NCI-H510A (cell line): ENCODE results near the gene TOMM40.
"Not testable (repeated sequence)": the region's sequence is repeated elsewhere in the genome, so short reads cannot be mapped to it uniquely, and the experiment has no call there.

Source experiments
- DNase-seq: peaks from one replicate; lab custom pipeline; 2025; lab: John Stamatoyannopoulos, UW

TOMM40 gene

DNA sequence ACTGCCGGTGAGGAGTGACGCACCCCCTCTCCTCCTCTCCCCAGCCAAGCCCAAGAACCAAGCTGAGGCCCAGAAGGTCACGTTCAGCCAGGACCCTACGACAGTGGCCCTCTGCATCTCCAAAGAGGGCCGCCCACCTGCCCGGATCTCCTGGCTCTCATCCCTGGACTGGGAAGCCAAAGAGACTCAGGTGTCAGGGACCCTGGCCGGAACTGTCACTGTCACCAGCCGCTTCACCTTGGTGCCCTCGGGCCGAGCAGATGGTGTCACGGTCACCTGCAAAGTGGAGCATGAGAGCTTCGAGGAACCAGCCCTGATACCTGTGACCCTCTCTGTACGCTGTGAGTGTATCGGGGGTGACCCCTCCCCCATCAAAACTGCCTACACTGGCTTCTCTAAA, 19.2 kb upstream of the TOMM40 start:
- DNase-seq: no peak

DNA sequence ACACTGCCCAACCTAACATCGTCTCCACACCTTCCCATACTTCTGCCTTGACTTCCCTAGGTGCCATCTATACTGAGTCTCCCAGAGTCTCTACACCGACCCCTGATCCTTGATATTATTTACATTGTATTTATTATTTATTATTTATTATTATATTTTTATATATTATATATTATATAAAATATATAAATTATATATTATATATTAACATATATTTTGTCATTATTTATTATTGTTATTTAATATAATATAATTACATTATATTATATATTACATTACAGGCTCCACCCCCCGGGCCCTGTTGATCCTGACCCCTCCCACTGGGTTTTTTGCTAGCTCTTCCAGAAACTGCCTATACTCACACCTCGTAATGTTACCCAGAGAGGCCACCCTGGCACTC, 18.4 kb upstream of the TOMM40 start:
- DNase-seq: no peak

DNA sequence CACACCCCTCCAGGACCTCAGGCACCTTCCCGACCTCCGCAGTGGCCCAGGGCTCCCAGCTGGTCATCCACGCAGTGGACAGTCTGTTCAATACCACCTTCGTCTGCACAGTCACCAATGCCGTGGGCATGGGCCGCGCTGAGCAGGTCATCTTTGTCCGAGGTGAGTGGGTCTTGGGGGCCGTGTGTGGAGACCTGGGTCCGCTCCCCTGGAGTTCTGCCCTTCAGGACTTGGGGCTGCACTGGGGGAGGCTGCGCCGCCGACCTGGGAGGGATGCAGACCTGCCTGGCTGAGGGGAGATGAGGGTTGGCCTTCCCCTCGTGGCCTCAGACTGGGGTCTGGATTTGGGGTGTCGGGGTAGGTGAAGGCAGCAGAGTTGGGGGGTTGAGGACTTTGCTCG, 16.7 kb upstream of the TOMM40 start:
- DNase-seq: no peak

DNA sequence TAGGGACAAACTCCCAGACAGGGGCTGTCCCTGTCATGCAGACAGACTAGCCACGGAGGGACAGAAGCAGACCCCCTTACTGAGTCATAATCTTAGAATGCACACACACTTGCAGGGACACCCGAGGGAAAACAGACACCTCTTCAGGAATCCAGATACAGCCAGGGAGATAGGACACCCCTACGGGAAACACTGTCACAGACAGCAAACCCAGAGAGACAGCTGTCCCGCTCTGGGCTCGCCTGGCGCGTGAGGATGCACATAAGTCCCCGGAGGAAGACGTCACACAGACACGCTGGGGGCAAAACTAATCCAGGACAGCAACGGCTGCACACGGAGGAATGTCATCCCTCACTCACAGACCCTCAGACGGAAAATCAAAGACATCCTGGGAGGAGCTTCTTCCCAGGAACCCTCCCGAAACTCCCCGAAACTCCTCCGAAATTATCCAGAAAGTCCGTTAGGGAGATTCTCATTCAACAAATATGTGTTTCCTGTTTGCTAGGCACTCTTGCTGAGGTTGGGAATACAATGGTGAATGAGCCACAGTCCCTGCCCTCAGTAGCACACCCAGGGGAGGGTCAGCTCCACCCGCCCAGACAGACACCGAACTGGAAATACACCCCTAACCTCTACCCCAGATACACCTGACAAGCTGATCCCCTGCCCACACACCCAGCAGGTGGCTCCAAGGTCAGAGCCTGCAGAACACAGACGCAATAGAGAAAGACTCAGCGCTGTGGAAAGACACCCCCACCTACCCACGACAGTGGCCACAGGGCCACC, 15.2 kb upstream of the TOMM40 start:
- no peak for DNase-seq

DNA sequence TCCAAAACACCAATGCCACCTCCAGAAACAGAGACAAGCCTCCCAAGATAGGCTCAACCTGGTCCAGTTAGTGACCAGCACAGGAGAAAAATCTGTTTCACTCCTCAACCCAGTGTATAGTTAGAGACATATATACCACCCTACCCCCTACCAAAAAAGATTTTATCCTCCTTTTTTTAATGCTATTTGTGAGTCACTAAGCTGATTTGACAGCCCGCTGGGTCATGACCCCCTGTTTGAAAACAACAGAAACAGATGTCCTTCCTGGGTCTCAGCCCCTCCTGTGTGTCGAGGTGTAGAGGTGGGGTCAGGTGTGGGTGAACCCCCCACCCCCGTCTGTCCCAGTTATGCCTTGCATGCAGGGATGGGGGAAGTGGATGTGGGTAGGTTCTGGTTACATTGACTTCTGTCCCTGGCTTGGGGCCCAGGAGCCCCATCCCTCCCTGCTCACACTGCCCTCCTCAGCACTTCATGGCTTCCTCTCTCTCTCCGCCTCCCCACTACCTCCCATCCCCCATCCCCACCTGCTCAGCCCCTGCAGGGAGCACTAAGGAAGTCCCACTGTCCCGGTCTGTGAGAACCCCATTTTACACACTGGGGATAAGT, 14.0 kb upstream of the TOMM40 start:
- DNase-seq: peak; percentile 41

DNA sequence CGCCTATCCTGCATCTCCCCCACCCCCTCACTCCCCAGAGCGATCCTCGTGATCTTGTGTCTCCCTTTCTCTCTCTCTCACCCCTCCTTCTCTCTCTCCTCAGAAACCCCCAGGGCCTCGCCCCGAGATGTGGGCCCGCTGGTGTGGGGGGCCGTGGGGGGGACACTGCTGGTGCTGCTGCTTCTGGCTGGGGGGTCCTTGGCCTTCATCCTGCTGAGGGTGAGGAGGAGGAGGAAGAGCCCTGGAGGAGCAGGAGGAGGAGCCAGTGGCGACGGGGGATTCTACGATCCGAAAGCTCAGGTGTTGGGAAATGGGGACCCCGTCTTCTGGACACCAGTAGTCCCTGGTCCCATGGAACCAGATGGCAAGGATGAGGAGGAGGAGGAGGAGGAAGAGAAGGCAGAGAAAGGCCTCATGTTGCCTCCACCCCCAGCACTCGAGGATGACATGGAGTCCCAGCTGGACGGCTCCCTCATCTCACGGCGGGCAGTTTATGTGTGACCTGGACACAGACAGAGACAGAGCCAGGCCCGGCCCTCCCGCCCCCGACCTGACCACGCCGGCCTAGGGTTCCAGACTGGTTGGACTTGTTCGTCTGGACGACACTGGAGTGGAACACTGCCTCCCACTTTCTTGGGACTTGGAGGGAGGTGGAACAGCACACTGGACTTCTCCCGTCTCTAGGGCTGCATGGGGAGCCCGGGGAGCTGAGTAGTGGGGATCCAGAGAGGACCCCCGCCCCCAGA, 12.8 kb upstream of the TOMM40 start:
- DNase-seq: no peak

DNA sequence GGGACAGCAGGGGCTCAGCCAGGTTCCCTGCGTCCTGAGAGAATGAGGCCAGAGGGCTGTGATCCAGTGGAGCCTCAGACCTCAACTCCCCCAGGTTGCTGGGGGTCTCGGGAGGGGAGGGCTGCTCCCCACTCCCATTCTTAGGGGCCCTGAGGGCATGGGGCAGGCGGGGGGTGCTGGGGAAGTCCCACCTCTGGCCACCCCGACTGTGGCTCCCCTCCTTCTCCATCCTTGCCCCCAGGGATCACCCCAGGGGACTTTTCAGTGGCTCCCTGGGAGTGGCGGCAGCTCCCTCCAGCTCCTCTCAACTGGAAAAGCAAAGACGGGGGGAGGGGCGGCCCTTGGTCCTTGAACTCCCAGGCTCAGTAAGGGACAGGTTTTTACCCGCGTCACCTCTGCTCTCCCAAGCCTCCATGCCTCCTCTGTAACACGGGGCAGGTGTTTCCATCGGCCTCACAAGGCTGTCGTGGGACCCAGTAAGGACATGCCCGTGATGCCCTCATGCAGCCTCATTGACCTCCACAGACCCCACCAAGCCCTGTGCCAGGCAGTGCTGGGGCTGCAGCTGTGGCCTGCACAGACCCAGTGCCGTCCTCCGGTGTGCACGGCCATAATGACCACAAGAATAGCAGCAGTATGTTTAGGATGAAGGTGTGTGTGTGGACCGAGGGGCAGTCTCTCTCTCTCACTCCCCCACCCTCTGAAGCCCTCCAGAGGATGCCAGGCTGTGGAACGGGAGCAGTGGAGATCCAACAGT, 11.6 kb upstream of the TOMM40 start:
- no peak for DNase-seq

DNA sequence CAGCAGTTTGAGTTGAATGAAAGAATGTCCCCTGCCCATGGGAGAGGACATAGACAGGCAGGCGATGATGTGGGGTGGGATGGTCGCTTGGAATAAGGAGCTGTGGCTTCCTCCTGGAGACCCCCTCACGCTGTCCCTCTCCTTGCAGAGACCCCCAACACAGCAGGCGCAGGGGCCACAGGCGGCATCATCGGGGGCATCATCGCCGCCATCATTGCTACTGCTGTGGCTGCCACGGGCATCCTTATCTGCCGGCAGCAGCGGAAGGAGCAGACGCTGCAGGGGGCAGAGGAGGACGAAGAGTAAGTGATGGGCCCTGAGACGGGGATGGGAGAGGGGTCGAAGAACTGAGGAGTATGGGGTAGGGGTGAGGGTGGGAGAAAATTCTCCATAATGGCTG, 9.0 kb upstream of the TOMM40 start:
- no peak for DNase-seq

DNA sequence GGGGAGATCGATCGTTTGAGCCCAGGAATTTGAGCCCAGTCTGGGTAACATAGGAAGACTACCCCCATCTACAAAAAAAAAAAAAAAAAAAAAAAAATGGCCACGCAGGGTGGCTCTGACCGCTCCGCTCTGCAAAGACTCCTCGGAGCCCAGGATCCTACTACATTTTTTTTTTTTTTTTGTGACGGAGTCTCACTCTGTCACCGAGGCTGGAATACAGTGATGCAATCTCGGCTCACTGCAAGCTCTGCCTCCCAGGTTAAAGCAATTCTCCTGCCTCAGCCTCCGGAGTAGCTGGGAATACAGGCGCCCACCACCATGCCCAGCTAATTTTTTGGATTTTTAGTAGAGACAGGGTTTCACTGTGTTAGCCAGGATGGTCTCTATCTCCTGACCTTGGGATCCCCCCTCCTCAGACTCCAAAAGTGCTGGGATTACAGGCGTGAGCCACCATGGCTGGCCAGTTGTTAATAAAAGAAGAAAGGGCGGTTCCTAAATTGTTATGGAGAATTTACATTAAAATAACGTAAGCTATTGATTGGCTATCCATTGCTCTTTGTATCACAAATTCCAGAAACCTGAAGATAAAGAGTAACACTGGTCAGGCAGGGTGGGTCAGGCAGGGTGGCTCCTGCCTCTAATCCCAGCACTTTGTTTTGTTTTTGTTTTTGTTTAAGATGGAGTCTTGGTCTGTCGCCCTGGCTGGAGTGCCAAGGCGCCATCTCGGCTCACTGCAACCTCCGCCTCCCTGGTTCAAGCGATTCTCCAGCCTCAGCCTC, 8.2 kb upstream of the TOMM40 start:
- DNase-seq: not testable (repeated sequence)

DNA sequence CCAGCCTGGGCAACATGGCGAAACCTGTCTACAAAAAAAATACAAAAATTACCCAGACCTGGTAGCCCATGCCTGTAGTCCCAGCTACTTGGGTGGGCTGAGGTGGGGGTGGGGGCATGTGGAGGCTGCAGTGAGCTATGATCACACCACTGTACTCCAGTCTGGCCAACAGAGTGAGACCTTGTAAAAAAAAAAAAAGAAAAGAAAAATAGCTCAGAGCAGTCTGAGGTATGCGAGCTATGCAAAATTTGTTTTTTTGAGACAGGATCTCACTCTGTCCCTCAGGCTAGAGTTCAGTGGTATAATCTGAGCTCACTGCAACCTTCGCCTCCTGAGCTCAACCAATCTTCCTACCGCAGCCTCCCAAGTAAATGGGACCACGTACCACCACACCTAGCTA, 7.1 kb upstream of the TOMM40 start:
- no peak for DNase-seq

DNA sequence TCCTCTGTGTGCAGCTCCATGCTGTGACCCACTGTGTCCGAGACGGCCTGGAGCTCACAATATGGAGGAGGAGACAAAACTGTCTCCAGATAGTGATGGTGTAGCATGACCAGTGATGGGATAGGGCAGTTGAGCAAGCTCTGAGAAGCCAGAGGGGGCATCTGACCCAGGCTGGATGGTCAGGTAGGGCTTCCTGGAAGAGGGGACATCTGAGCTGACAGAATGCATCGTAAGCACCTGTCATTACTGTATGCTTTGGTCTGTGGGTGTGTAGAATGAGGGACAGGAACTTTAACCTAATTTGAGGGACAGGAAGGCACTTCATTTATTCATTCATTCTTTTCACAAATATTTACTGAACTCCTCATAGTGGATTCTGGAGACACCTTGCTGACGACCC, 6.5 kb upstream of the TOMM40 start:
- DNase-seq: no peak

DNA sequence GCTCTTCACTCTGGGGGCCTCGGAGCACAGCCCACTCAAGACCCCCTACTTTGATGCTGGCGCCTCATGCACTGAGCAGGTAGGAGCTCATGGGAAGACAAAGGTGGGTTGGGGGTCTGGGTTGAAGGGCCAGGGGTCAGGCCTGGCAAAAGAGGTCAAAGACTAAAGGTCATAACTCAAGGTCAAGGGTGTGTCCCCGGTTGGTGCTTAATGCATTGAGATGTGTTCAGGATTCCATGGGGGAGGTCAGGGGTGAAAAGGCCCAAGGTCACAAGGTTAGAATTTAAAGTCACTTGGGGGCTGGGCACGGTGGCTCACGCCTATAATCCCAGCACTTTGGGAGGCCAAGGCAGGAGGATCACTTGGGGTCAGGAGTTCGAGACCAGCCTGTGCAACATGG, 4.9 kb upstream of the TOMM40 start:
- DNase-seq: no peak

DNA sequence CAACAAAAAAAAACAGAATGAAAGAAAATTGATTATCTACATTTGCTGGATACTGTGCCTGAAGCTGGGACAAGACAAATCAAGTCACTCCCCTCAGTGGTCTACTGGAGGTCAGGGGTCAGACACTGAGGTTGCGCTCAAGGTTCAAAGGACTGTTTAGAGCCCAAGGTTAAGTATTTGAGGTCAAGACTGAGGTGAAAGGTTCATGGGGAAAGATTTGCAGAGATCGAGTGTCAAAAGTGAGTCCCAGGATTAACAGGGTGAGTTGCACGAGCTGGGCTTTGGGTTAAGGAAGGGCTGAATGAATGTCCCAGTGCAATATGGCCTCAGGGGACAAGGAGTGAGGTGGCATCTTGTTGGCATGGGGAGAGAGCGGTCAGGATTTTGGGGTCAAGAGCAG, 3.4 kb upstream of the TOMM40 start:
- DNase-seq: no peak

DNA sequence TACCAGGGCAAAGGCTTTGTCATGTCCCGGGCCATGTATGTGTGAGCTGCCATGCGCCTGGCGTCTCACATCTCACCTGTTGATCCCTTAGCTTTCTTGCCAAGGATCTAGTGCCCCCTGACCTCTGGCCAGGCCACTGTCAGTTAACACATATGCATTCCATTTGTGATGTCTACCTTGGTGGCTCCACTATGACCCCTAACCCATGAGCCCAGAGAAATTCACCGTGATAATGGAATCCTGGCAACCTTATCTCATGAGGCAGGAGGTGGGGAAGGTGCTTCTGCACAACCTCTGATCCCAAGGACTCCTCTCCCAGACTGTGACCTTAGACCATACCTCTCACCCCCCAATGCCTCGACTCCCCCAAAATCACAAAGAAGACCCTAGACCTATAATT, 2.7 kb upstream of the TOMM40 start:
- not testable (repeated sequence) for DNase-seq

DNA sequence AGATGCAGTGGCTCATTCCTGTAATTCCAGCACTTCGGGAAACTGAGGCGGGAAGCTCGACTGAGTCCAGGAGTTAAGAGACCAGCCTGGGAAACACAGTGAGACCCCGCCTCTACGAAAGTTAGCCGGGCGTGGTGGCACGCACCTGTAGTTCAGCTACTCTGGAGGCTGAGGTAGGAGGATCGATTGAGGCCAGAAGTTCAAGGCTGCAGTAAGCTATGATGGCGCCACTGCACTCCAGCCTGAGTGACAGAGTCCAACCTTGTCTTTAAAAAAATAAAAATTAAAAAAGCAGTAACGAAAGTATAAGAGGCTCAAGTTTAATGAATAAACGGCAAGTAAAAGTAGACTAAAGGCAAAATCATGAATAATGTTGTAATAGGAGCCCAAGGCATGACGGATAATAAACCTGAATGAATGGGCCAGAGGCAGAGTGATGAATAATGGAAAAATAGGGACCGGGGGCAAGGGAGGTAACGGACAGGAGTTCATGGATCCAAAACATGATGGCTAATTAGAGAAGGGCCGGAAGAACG, 1.2 kb upstream of the TOMM40 start:
- no peak for DNase-seq

DNA sequence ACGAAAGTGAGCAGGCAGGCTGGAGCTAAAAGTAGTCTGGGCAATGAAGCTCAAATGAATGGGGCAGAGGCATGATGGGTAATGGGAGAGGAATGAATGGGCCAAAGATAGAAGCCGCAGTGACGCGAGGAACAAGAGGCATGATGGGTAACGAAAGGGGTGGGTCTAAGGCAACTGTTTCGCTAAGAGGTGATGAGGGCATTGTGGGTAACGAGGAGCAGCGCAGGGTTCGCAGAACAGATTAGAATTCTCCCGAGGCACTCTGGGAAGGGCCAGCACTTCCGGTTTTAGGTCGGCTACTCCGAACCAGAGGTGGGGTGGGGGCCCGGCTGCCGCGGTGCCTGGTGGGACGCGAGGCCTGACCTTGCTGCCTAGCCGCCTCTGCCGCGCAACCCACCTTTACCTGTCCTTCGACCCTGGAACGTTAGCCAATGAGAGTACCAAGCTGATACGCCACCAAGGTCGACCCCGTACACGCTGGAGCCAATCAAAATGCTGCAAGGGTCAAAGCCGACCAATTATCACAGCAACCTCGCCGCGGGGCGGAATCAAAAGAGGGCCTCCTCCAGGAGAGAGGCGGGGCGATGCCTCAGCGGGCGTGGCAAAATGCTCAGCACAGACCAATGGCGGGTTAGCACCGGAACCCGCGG, 563 bp upstream of the TOMM40 start:
- DNase-seq: peak; percentile 100

DNA sequence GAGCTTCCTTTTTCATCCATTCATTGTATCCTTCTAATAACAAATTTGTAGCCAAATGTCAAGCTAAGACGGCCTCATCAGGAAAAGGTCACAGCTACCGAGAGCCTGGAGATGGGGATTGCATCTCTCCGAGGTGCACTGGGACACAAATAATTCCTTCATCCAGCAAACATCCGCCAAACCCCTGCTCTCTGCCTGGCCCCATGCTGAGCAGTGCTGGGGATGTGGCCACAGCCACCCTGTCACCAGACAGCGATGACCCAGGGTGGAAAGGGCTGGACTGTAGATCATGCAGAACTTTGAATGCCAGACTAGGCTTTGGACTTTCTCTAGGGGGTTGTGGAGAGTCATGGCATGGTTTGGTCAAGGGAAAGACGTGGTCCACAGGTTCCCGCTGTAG, 1.9 kb downstream of the TOMM40 start:
- no peak for DNase-seq

DNA sequence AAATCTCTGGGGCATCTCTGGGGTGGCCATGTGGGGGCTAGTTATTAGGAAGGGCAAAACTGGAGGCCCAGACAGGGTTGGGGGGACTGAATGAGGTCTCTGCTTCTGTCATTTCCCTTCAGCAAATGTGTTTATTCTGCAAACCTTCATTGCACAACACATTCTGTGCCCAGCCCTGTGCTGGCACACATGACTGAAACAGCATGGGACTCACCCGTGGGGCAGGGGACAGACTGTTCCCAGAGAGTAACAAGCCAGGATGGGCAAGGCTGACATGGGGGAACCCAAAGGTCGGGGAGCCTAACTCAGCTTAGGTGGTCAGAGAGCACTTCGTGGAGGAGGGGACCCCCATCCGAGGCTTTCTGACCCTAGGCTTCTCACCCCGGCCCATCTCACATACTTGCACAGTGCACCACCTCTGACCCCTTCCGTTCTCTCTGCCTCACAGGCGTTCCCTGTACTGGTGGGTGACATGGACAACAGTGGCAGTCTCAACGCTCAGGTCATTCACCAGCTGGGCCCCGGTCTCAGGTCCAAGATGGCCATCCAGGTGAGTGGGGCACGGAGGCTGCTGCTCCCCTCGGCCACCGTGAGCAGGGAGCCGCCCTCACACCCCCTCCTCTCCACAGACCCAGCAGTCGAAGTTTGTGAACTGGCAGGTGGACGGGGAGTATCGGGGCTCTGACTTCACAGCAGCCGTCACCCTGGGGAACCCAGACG, 2.4 kb downstream of the TOMM40 start:
- DNase-seq: no peak

DNA sequence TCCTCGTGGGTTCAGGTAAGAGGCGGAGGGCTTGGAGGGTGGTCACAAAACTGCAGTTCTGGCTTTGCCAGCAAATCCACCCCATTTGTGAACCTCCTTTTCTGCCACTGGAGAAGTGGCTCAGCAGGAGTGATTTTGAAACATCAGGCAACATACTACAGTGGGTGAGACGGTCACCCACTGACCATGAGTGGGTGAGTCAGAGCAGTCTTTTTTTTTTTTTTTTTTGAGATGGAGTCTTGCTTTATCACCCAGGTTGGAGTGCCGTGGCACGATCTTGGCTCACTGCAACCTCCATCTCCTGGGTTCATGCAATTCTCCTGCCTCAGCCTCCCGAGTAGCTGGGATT, 3.0 kb downstream of the TOMM40 start:
- no peak for DNase-seq

DNA sequence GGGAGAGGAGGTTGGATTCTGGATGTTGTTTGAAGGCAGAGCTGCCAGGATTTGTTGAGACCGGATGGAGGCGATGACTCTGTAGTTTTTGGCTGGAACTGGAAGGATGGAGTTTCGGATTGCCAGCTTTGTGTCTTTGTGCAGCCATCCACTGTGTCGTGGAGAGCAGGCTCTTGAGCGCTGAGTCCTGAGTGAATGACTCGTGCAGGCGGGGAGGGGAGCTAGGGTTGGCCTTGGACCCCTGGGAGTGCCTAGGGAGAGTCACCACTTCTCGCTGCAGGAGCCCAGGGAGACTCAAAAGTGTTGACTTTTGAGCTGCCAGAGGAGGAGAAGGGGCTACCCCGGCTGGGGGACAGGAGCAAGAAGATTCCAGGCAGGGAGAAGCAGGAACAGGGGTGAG, 3.9 kb downstream of the TOMM40 start:
- DNase-seq: no peak
